NT2/D1 (cell line): ENCODE data around the gene ZNF556.

Experiments used
- SUZ12 ChIP-seq: IDR thresholded peaks from 2 replicates; pipeline ENCODE4 v1.6.1; 2011; ENCODE audit not compliant: insufficient read length, insufficient read depth; ENCODE audit errors: extremely low read depth
- YY1 ChIP-seq: IDR thresholded peaks from 2 replicates; pipeline ENCODE4 v1.6.1; 2011; ENCODE audit not compliant: insufficient read length, insufficient read depth

- TF ChIP-seq SUZ12 (no peak), YY1 (no peak)
Observed at GRCh38 chr19:2888731-2889224, 21.6 kb downstream of the ZNF556 start.
